ENCODE data around the gene TRAF7.
"Not testable (repeated sequence)": the region's sequence is repeated elsewhere in the genome, so short reads cannot be mapped to it uniquely, and the experiment has no call there.

The TRAF7 gene

GRCh38 chr16:2155091-2155950, at the start of gene TRAF7:
TRAF7 (plus strand) TSS chr16:2155782; CDS start chr16:2163921, 8,139 bp downstream.
- Mint-ChIP-seq H3K4me3 (peak within 1 kb of the TSS; percentile 93), H3K27ac (peak within 1 kb of the TSS; percentile 98), H3K36me3 (ENCODE audit: low read depth) (peaks cover 44% of the 10 kb centered on the region), H3K27me3 (peaks cover 3% of the 10 kb centered on the region), H3K9me3 (no peaks in the 10 kb centered on the region), H3K4me1 (peaks cover 43% of the 10 kb centered on the region)
- DNase-seq (peak; percentile 96), ATAC-seq (peak; percentile 90)

GRCh38 chr16:2106211-2106610, 49.4 kb upstream of the TRAF7 start:
- not testable (repeated sequence) for H3K9me3 Mint-ChIP-seq; H3K27ac Mint-ChIP-seq; H3K36me3 Mint-ChIP-seq (ENCODE audit: low read depth); H3K4me1 Mint-ChIP-seq; ATAC-seq; H3K4me3 Mint-ChIP-seq; DNase-seq; H3K27me3 Mint-ChIP-seq

- not testable (repeated sequence) for H3K9me3 Mint-ChIP-seq; ATAC-seq; H3K27me3 Mint-ChIP-seq; H3K36me3 Mint-ChIP-seq (ENCODE audit: low read depth); DNase-seq; H3K4me3 Mint-ChIP-seq; H3K27ac Mint-ChIP-seq; H3K4me1 Mint-ChIP-seq
Observed at GRCh38 chr16:2107121-2107790, 48.3 kb upstream of the TRAF7 start.

GRCh38 chr16:2107791-2108125, 47.8 kb upstream of the TRAF7 start:
- H3K27ac Mint-ChIP-seq; H3K4me3 Mint-ChIP-seq; H3K4me1 Mint-ChIP-seq; H3K36me3 Mint-ChIP-seq (ENCODE audit: low read depth); DNase-seq; H3K27me3 Mint-ChIP-seq; ATAC-seq; H3K9me3 Mint-ChIP-seq: not testable (repeated sequence)

- not testable (repeated sequence) for ATAC-seq; H3K4me3 Mint-ChIP-seq; H3K4me1 Mint-ChIP-seq; H3K27me3 Mint-ChIP-seq; H3K27ac Mint-ChIP-seq; H3K9me3 Mint-ChIP-seq; DNase-seq; H3K36me3 Mint-ChIP-seq (ENCODE audit: low read depth)
Observed at GRCh38 chr16:2108446-2109270, 46.9 kb upstream of the TRAF7 start.

GRCh38 chr16:2109271-2109580, 46.4 kb upstream of the TRAF7 start:
- not testable (repeated sequence) for H3K27ac Mint-ChIP-seq; H3K36me3 Mint-ChIP-seq (ENCODE audit: low read depth); H3K4me1 Mint-ChIP-seq; DNase-seq; H3K27me3 Mint-ChIP-seq; H3K9me3 Mint-ChIP-seq; ATAC-seq; H3K4me3 Mint-ChIP-seq

GRCh38 chr16:2109872-2110271, 45.7 kb upstream of the TRAF7 start:
- H3K36me3 Mint-ChIP-seq (ENCODE audit: low read depth); H3K27me3 Mint-ChIP-seq; H3K9me3 Mint-ChIP-seq; H3K4me1 Mint-ChIP-seq; DNase-seq; H3K27ac Mint-ChIP-seq; H3K4me3 Mint-ChIP-seq: not testable (repeated sequence)
- ATAC-seq, result peak; percentile 9

GRCh38 chr16:2110332-2111008, 45.1 kb upstream of the TRAF7 start:
- H3K27ac Mint-ChIP-seq; H3K36me3 Mint-ChIP-seq (ENCODE audit: low read depth); H3K9me3 Mint-ChIP-seq: not testable (repeated sequence)

GRCh38 chr16:2111009-2111353, 44.6 kb upstream of the TRAF7 start:
- H3K27me3 Mint-ChIP-seq; H3K36me3 Mint-ChIP-seq (ENCODE audit: low read depth); H3K27ac Mint-ChIP-seq; ATAC-seq; DNase-seq; H3K4me1 Mint-ChIP-seq; H3K9me3 Mint-ChIP-seq; H3K4me3 Mint-ChIP-seq: not testable (repeated sequence)

More at GRCh38 chr16:2110332-2111008, 45.1 kb upstream of the TRAF7 start:
- not testable (repeated sequence) for H3K4me1 Mint-ChIP-seq, DNase-seq, H3K27me3 Mint-ChIP-seq, H3K4me3 Mint-ChIP-seq, ATAC-seq

- not testable (repeated sequence) for H3K4me1 Mint-ChIP-seq; H3K36me3 Mint-ChIP-seq (ENCODE audit: low read depth); H3K4me3 Mint-ChIP-seq; DNase-seq; H3K27ac Mint-ChIP-seq; H3K27me3 Mint-ChIP-seq; H3K9me3 Mint-ChIP-seq
- peak; percentile 7 for ATAC-seq
Observed at GRCh38 chr16:2111412-2112335, 43.9 kb upstream of the TRAF7 start.

GRCh38 chr16:2112539-2113106, 43.0 kb upstream of the TRAF7 start:
- H3K36me3 Mint-ChIP-seq (ENCODE audit: low read depth); H3K27ac Mint-ChIP-seq; ATAC-seq; H3K27me3 Mint-ChIP-seq; H3K4me1 Mint-ChIP-seq; DNase-seq; H3K4me3 Mint-ChIP-seq; H3K9me3 Mint-ChIP-seq: not testable (repeated sequence)

- not testable (repeated sequence) for H3K36me3 Mint-ChIP-seq (ENCODE audit: low read depth); H3K4me1 Mint-ChIP-seq; H3K9me3 Mint-ChIP-seq; H3K27ac Mint-ChIP-seq; ATAC-seq; H3K27me3 Mint-ChIP-seq; DNase-seq; H3K4me3 Mint-ChIP-seq
Observed at GRCh38 chr16:2114225-2114624, 41.4 kb upstream of the TRAF7 start.

- ATAC-seq; H3K9me3 Mint-ChIP-seq; DNase-seq; H3K27me3 Mint-ChIP-seq; H3K4me1 Mint-ChIP-seq; H3K36me3 Mint-ChIP-seq (ENCODE audit: low read depth); H3K27ac Mint-ChIP-seq; H3K4me3 Mint-ChIP-seq: not testable (repeated sequence)
Observed at GRCh38 chr16:2114885-2115590, 40.5 kb upstream of the TRAF7 start.
